Cardiac septum (tissue), 1 donor: Measurements from ENCODE around the gene TIMM17B. TPM values are rescaled to one million over a fixed set of nuclear protein-coding genes. Genes with fewer than 3 reads are reported as not detected.

ENCODE experiments used
- DNase-seq: peaks from one replicate; pipeline ENCODE4 v3.0.0-alpha.2; 2020; ENCODE audit warnings: low spot score
- intact Hi-C: fragments of 100-400 bp; cut with DNase I; formaldehyde crosslinking; loops from one replicate; pipeline ENCODE4 v1.14.0; 2022
- long read RNA-seq: library from polyadenylated mRNA; unstranded; transcript quantifications from one replicate; pipeline ENCODE4 v2.0.0, GENCODE V29; 2021
- total RNA-seq: library from RNA; stranded (reverse); fragmentation: NEBNext Ultra II Directional; extraction: Animal tissue kit (Norgen Biotek cat#: 25700); gene quantifications from one replicate; pipeline ENCODE4 v1.2.1, GENCODE V29; 2021
- donor health status: DM: no; HTN: no; CAD: no.

The TIMM17B gene
- 49.8 TPM for total RNA-seq
- long read RNA-seq, partial matches to known transcripts = 44 of 56 reads
- long read RNA-seq, other reads (novel, unspliced or antisense) = 5 of 56 reads

- intact Hi-C loops = no loop called here
Measured at GRCh38 chrX:48897625-48898306, at the start of gene TIMM17B, which contains the start of gene PQBP1. TIMM17B (minus strand) TSS chrX:48897768; CDS start chrX:48897749, 19 bp downstream. PQBP1 (plus strand) TSS chrX:48897930; CDS start chrX:48898510, 580 bp downstream.

DNA sequence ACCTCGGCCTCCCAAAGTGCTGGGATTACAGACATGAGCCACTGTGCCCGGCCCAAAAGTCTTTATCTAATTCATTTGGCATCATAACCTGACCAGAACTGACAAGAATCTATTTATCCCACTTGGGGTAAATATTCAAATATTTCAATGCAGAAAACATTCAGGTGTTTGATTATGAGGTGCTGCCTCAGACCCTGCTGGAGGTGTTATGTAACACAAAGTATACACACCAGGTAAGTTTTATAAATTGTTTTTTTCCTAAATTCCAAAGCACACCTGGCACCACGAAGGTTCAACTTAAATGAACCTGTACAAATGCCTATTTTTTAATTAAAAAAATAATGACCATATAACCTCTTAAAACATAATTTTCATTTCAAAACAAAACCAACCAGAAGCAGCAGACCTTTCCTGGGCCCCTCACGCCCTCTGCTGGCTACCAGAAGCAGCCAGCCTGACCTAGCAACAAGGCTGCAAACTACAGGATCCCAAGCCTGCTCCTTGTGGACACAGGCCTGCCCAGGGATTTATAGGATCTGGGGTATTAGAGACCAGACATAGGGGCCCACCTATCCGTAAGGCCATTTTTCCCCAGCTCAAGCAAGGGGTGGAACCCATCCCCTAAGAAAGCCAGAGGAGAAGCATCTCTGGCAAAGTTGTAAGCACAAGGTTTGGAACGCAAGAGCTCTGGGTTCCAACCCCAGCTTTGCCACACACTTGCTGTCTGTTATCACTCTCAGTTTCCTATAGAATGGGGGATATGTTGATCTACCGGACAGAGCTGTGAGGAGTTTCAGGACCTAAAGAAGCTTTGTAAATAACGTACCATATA is 48.2 kb upstream of the TIMM17B start:
- intact Hi-C loops = loop anchor here (10.0 kb wide), 1 partner anchor 301 kb away; no protein-coding TSS in a partner anchor
- DNase-seq = no peak

More at GRCh38 chrX:48897625-48898306, at the start of gene TIMM17B, which contains the start of gene PQBP1:
- peak; percentile 95 for DNase-seq

GRCh38 chrX:48942895-48943294 is 45.3 kb upstream of the TIMM17B start:
- DNase-seq = no peak
- intact Hi-C loops = loop anchor here (10.0 kb wide), 1 partner anchor 298 kb away; no protein-coding TSS in a partner anchor

DNA sequence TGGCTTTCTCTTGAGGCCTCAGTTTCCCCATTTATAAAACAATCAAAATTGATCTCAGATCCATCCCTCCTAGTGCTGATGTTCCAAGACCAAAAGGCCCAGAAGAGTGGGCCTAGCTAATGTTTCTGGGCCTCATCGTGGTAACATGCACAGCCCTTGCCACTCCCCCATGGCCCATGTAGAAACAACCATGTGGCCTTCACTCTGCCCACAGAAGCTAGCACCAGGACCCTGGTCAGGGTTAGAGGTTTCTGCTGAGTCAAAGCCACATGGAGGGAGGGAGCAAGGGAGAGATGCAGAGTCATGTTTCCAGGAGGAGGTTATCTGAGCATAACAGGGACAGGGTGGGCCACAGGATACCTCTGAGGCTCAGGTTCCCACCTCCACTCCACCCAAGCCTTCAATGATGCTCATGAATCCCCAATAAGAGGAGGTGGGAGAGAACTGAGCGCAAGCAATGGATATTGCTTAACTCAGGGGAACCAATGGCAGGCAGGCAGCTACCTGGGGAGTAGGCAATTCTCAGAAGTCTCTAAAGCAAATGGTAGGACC is 42.9 kb upstream of the TIMM17B start:
- intact Hi-C loops = loop anchor here (10.0 kb wide), 1 partner anchor 296 kb away; no protein-coding TSS in a partner anchor
- DNase-seq = no peak

- intact Hi-C loops = loop anchor here (10.0 kb wide), 1 partner anchor 295 kb away; no protein-coding TSS in a partner anchor
- no peak for DNase-seq
Measured at GRCh38 chrX:48939524-48940228, 42.1 kb upstream of the TIMM17B start.

DNA sequence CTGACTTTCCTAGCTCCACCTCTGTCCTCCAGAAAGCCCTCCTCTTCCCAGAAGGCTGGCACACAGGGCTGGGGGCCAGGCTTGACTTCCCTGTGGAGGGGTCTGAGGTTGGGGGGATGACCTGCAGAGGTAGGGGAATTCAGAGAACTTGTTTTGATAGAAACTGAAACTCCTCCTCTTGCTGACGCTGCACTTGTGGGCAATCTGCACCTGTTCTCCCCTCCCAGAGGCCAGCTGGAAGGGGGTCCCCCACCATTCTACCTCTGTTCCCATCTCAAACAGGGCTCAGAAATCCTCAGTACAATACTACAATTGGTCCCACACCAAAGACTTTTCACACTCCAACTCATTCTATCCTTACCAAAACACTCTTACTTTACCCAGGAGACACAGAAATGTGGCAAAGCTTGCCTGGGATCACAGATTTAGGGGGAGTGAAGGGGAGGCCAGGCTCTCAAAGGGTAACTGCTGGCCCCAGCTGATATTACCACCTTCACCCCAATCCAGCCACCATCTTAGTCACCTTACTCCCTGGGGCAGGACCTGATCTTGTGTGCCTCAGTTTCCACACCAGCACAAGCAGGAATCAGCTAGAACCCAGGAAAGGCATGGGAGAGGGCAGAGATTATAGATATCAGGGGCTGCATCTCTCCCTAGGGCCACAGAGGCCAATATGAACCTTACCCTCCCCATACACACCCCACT is 41.3 kb upstream of the TIMM17B start:
- intact Hi-C loops = no loop called here
- DNase-seq = no peak

DNA sequence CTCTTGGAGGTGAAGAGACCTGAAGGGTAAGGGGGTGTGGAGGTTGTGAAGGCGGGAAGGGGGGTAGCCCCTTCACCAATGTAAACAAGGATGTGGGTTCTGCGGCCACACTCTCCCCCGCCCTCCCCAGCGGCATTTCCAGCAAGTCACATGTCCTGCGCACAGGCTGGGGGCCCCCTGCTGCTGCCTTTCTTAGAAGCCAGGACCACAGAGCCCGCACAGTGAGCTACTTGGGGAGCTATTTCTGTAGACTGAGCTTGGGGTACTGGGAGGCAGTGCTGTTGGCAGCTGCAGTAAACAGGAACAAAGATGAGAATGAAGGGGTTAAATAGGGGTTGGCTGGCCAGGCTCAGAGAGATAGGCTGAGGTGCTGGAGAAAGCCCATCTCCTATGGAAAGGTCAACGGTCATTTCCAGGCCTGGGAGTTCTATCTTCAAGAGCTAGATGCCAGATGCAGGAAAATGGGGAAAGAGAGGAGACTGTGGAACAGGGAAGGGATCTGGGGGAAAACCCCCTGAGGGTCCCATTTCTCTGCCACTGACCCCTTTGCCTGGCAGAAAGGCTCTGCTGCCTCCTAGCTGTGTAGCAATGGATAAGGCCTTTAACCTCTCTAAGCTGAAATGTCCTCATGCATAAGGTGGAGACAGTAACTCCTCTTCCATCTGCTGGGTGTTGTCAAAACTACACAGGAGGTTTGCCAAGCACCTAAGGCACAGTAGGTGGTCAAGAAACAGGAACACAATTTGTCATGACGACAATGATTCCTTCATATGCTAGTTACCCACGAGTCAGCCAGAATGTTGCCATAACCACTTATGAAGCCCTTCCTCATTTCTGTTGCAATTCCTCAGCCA is 39.7 kb upstream of the TIMM17B start:
- DNase-seq = peak; percentile 89

GRCh38 chrX:48936429-48937053 is 39.0 kb upstream of the TIMM17B start:
- no peak for DNase-seq
- intact Hi-C loops = no loop called here

More for the DNA sequence above, 39.7 kb upstream of the TIMM17B start:
- intact Hi-C loops = no loop called here

DNA sequence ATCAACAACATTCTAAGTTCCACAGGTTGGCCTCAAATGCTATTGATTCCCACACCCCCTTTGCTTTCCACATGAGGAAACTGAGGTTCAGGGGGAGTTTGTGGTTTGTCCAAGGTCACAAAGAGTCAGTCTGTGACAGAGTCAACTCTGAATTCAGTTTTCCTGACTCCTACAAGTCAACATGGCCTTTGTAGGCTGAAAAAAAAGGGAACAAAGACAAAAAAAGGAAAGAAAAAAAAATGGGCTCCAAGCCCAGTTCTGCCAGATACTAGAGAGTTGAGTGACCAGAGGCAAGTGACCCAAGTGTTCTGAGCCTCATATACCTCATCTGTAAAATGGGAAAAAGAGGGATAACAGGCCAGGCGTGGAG is 37.7 kb upstream of the TIMM17B start:
- no peak for DNase-seq
- intact Hi-C loops = no loop called here

- no peak for DNase-seq
- intact Hi-C loops = no loop called here
Measured at GRCh38 chrX:48934581-48935300, 37.2 kb upstream of the TIMM17B start.

DNA sequence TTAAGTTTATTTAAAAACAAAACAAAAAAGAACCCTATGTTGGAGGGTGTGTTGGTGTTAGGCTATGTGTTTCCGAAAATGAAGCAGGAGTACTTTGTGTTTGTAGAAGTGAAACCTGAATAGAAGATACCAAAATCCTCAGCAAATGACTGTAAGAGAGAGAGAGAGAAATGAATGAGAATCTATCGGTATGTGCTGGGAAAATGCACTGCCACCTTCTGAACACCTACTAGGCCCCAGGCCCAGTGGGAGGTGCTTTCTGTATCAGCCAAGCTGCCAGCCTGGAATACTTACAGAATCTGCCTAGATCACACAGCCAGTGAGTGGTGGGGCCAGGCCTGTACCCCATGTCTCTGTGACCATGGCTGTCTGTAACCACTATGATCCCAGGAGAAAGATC is 36.2 kb upstream of the TIMM17B start:
- DNase-seq = no peak
- intact Hi-C loops = no loop called here

GRCh38 chrX:48927736-48928382 is 30.3 kb upstream of the TIMM17B start:
- intact Hi-C loops = no loop called here

GRCh38 chrX:48927123-48927522 is 29.6 kb upstream of the TIMM17B start:
- no peak for DNase-seq
- intact Hi-C loops = no loop called here

More at GRCh38 chrX:48927736-48928382, 30.3 kb upstream of the TIMM17B start:
- no peak for DNase-seq

- intact Hi-C loops = no loop called here
Measured at GRCh38 chrX:48924270-48924669, 26.7 kb upstream of the TIMM17B start.

GRCh38 chrX:48923771-48924170 is 26.2 kb upstream of the TIMM17B start:
- intact Hi-C loops = no loop called here
- DNase-seq = no peak

More at GRCh38 chrX:48924270-48924669, 26.7 kb upstream of the TIMM17B start:
- DNase-seq = no peak

DNA sequence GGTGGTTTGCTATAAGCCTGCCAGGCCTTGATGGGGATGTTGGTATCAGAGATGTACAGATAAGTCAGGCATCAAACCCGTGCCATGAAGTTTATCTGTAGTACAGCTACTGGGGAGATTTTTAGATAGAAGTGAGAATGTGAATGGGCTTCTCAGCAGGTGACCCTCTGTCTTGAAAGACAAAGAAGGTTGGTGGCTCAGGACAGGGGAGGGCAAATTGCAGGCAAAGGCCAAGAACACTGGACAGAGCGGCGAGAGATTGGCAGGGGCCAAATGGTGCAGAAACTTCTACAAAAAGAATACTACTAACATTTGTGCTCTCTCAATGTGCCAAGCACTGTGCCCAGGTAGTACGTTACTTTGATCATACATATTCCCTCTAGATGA is 23.1 kb upstream of the TIMM17B start:
- DNase-seq = no peak
- intact Hi-C loops = no loop called here
